Ramos (cell line): Measurements from ENCODE around the gene TMEM219.

Experiments used
- in situ Hi-C: fragments of 300-500 bp; cut with MboI; formaldehyde crosslinking; loops from one replicate; pipeline ENCODE4 v1.14.3; 2022; ENCODE audit warnings: low sequenced_read_pairs; ENCODE audit not compliant: unreplicated experiment

TMEM219 gene

DNA sequence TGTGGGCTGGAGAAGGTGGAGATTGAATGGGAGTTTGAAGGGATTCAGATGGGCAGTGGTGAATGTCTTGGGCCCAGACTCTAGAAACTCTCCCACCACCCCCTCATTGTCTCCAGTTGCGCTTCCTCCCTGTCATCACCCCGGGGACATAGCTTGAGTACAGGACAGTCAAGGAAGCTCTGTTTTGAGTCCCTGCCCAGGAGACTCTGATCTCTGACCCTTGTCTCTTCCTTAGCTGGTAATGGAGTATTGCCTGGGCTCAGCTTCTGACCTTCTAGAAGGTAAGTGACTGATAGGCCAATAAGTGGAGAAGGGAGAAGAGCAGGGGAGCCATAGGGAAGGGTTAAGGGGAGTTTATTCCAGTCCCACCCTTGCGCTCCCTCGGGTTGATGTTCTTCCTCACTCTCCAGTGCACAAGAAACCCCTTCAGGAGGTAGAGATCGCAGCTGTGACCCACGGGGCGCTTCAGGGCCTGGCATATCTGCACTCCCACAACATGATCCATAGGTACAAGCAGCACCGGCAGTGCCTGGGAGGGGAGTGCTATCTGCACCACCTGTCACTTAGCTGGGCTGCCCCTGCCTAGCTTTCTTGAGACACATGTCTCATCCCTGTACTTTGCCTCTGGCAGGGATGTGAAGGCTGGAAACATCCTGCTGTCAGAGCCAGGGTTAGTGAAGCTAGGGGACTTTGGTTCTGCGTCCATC lies 16.8 kb downstream of the TMEM219 start:
- in situ Hi-C loops, result no loop called here

DNA sequence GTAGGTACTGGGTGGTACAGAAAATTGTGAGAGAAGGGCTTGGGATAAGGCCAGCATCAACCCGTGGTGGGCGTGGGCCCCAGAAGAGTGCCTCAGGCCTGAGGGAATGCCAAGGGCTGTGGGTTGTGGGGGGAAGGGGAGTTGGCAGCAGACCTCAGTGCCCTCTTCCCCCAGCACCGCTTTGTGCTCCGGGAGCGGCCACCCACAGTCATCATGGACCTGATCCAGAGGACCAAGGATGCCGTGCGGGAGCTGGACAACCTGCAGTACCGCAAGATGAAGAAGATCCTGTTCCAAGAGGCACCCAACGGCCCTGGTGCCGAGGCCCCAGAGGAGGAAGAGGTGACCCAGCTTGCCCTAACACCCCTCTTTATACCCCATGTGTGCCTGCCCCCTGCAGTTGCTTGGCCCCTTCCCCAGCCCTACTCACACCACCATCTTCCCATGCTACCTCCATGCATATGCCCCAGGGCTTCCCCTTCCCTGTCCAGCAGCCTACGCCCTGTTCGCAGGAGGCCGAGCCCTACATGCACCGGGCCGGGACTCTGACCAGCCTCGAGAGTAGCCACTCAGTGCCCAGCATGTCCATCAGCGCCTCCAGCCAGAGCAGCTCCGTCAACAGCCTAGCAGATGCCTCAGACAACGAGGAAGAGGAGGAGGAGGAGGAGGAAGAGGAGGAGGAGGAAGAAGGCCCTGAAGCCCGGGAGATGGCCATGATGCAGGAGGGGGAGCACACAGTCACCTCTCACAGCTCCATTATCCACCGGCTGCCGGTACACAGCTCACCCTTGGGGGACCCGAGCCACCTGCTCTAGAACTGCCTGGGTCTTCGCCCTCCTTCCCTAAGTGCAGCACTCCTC lies 20.9 kb downstream of the TMEM219 start:
- in situ Hi-C loops, result no loop called here

DNA sequence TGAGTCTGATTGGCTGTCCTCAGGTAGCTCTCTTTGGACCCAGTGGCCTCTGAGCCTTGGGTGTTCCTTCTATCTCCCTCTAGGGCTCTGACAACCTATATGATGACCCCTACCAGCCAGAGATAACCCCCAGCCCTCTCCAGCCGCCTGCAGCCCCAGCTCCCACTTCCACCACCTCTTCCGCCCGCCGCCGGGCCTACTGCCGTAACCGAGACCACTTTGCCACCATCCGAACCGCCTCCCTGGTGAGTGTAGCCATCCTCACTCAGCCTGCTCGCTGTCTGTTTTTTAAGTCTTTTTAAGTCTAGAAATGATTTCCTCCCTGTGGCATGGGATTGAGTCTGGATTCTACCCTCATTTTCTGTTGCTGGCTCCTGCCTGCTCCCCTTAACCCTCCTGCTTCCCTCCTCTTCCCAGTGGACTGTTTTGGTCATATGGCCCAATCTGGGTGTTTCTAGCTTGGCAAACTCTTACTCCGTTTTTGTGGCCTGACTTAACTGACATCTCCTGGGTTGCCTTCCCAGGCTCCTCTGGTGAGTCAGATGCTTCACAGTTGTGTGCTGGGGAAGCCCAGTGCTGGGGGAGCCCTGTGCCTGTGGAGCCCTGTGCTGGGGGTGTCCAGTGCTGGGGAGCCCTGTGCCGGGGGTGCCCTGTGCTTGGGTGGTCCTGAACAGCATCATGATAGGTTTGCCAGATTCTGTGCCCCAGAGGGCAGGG lies 21.7 kb downstream of the TMEM219 start:
- in situ Hi-C loops, result no loop called here

DNA sequence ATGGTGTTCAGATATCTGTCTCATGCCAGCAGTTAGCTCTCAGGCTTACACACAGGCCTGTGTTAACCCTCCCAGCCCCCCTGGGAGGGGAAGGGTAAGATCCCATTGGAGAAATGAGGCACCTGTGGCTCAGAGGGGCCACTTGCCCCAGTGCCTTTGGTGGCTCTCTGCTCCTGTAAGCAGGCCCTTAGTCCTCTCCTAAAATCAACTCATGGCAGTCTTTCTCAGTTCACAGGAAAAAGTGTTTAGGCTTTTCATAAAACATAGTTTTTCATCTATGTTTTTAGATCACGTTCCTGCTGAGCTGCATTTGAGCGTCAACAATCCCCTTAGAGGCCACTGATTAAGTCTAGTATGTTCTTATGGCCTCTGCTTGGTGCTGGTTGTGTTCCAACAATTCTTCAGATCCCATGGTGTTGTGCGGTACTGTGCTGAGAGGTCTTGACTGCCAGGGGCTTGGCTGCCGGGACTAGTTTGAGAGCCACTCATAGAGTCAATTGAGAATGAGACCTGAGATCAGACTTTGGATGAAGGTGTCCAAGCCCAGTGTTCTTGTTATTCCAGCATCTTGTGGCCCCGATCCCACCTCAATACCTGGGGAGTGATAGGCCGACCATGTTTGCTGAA lies 22.4 kb downstream of the TMEM219 start:
- in situ Hi-C loops, result no loop called here

DNA sequence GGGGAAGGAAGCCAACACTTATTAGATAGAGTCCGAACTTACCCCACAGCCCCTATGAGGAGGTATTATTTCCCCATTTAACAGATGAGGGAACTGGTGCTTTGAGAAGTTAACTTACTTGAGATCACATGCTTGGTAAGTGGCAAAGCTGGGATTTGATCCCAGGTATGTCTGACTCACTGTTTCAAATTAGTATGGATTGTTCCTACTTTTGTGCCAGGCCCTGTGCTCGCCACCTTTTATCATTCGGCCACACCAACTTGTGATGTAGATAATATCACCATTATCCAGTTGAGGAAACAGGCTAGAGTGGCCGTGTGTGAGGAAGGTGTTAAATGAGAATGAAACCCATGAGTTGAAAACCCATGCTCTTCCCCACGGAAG lies 22.9 kb downstream of the TMEM219 start:
- in situ Hi-C loops, result no loop called here

DNA sequence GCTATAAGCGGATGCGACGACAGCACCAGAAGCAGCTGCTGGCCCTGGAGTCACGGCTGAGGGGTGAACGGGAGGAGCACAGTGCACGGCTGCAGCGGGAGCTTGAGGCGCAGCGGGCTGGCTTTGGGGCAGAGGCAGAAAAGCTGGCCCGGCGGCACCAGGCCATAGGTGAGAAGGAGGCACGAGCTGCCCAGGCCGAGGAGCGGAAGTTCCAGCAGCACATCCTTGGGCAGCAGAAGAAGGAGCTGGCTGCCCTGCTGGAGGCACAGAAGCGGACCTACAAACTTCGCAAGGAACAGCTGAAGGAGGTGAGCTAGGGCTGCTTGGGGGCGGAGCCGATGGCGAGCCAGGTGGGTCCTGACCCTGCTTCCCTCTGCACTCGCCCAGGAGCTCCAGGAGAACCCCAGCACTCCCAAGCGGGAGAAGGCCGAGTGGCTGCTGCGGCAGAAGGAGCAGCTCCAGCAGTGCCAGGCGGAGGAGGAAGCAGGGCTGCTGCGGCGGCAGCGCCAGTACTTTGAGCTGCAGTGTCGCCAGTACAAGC lies 23.5 kb downstream of the TMEM219 start:
- in situ Hi-C loops, result no loop called here

DNA sequence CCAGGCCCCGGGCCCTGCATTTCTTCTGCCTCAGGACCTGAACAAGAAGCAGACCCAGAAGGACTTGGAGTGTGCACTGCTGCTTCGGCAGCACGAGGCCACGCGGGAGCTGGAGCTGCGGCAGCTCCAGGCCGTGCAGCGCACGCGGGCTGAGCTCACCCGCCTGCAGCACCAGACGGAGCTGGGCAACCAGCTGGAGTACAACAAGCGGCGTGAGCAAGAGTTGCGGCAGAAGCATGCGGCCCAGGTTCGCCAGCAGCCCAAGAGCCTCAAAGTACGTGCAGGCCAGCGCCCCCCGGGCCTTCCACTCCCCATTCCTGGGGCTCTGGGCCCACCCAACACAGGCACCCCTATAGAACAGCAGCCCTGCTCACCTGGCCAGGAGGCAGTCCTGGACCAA lies 24.4 kb downstream of the TMEM219 start:
- in situ Hi-C loops, result no loop called here

DNA sequence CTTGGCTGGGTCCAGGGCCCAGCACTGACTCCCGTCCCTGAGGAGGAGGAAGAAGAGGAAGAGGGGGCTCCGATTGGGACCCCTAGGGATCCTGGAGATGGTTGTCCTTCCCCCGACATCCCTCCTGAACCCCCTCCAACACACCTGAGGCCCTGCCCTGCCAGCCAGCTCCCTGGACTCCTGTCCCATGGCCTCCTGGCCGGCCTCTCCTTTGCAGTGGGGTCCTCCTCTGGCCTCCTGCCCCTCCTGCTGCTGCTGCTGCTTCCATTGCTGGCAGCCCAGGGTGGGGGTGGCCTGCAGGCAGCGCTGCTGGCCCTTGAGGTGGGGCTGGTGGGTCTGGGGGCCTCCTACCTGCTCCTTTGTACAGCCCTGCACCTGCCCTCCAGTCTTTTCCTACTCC lies 25.1 kb downstream of the TMEM219 start:
- in situ Hi-C loops, result no loop called here

DNA sequence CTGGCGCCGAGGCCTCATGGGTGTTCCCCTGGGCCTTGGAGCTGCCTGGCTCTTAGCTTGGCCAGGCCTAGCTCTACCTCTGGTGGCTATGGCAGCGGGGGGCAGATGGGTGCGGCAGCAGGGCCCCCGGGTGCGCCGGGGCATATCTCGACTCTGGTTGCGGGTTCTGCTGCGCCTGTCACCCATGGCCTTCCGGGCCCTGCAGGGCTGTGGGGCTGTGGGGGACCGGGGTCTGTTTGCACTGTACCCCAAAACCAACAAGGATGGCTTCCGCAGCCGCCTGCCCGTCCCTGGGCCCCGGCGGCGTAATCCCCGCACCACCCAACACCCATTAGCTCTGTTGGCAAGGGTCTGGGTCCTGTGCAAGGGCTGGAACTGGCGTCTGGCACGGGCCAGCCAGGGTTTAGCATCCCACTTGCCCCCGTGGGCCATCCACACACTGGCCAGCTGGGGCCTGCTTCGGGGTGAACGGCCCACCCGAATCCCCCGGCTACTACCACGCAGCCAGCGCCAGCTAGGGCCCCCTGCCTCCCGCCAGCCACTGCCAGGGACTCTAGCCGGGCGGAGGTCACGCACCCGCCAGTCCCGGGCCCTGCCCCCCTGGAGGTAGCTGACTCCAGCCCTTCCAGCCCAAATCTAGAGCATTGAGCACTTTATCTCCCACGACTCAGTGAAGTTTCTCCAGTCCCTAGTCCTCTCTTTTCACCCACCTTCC lies 25.6 kb downstream of the TMEM219 start:
- in situ Hi-C loops, result no loop called here

DNA sequence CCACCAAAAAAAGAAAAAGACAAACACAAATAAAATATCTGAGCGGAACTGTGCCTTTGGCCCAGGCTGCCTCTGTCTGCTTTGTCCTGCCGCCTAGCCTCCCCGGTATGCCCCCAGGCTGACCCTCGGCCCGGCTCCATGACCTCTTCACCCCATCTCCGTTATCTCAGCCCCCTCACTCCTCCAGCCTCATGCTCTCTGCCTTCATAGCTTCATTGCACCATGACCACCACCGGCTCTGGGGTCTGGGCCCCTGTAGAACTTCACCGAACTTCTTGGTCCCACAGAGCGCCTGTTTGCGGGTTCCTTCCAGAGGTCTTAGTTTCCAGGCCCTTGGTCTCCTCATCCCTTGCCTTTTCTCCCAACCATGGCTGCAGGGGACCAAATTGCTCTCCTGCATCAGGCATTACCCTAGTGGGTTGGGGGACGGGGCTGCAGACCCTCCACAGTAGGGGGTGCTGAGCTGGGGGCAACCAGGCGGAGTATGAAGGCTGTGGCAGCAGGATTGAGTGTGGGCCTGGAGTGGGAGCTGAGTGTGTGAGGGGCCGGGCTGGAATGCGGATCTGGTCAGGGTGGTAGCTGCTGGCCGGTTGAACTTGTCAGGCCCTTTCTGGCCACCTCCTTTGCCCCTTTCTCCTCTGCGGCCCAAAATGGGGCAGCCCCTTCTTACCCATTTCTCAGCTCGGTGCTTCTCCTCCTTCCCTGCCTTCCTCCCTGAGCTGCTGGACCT lies 26.6 kb downstream of the TMEM219 start:
- in situ Hi-C loops, result no loop called here

DNA sequence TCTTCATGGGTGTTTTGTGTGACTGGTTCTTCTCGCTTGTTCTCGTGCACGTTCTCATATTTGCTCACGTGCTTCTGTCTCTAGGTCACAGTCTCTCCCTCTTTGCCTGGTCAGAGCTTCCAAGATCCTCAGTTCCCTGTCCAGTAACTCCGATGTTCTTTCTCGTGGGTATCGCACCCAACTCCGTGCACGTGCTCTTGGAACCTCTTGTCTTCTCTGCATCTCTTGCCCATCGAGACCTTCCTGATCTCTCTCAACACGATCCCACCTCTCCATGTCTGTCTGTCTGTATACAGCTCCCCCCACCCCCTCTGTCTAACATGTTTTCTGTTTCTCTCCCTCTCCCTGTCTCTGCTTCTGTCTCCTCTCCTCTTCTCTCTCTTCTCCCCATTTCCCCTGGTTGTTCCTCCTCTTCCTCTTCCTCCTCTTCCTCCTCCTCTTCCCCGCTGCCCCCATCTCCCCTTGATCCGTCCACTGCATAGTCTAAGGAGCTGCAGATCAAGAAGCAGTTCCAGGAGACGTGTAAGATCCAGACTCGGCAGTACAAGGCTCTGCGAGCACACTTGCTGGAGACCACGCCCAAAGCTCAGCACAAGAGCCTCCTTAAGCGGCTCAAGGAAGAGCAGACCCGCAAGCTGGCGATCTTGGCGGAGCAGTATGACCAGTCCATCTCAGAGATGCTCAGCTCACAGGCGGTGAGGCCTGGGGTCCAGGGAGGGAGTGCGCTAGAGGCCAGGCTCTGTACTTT lies 27.4 kb downstream of the TMEM219 start:
- in situ Hi-C loops, result no loop called here

DNA sequence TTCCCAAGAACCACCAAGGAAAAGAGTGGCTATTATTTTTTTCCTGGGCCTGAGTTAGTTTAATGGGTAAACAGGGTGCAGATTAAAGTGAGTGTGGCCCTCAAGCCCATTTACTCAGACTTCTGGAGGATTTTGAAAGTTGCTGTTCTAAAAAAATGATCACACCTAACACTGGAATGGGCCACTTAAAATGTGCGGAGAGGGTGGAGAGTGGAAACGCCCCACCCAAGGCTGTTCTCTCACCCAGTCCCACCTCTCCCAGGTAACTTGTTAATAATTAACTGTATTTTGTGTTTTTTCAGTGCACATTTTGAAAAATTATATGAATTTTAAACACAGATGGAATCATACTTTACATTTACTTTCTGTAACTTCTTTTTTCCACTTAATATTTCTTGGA lies 28.2 kb downstream of the TMEM219 start:
- in situ Hi-C loops, result loop anchor here (5.0 kb wide), 1 partner anchor 53 kb away; no protein-coding TSS in a partner anchor

DNA sequence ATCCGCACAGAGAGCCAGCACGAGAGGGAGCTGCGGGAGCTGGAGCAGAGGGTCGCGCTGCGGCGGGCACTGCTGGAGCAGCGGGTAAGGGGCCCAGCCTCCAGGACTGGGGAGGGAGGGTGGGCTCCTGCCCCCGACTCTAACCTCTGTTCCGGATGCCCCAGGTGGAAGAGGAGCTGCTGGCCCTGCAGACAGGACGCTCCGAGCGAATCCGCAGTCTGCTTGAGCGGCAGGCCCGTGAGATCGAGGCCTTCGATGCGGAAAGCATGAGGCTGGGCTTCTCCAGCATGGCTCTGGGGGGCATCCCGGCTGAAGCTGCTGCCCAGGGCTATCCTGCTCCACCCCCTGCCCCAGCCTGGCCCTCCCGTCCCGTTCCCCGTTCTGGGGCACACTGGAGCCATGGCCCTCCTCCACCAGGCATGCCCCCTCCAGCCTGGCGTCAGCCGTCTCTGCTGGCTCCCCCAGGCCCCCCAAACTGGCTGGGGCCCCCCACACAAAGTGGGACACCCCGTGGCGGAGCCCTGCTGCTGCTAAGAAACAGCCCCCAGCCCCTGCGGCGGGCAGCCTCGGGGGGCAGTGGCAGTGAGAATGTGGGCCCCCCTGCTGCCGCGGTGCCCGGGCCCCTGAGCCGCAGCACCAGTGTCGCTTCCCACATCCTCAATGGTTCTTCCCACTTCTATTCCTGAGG lies 29.1 kb downstream of the TMEM219 start:
- in situ Hi-C loops, result loop anchor here (5.0 kb wide), 1 partner anchor 54 kb away; no protein-coding TSS in a partner anchor

DNA sequence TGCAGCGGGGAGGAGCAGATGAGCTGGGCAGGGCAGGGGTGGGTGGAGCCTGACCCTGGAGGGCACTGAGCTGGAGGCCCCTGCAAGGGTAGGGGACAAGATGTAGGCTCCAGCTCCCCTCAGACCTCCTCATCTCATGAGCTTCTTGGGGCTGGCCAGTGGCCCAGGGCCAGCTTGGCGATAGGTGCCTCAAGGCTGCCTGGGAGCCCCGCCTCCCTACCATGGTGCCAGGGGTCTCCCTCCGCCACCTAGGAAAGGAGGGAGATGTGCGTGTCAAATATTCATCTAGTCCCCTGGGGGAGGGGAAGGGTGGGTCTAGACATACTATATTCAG lies 29.7 kb downstream of the TMEM219 start:
- in situ Hi-C loops, result loop anchor here (5.0 kb wide), 1 partner anchor 54 kb away; no protein-coding TSS in a partner anchor

DNA sequence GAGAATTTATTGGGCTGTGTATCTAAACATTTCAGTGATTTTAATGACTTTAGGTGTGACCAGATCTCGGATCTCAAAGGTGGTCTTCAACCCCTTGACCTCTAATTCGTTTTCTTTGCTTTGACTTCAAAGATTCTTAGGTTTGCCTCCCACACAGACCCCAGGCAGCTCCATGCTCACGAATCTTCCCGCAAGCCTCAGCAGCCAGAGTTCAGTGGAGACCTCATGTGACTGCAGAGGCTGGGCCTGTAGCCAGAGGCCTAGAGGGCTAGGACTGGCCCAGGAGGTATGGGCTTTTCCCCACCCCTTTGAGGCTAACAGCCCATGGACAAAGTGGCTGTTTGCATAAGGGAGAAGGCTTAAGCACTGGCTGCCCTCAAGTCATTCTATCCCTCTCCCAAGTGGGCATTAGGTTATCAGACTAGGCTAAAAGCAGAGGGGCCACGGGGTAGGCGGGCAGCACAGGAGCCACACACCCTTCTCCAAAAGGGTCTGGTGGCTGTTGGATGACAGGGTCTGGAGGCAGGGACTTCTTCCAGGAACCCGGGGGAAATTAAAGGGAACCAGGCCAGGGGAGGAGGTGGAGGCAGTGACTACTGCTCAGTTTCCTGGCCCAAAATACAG lies 30.6 kb downstream of the TMEM219 start:
- in situ Hi-C loops, result loop anchor here (5.0 kb wide), 1 partner anchor 55 kb away; no protein-coding TSS in a partner anchor

DNA sequence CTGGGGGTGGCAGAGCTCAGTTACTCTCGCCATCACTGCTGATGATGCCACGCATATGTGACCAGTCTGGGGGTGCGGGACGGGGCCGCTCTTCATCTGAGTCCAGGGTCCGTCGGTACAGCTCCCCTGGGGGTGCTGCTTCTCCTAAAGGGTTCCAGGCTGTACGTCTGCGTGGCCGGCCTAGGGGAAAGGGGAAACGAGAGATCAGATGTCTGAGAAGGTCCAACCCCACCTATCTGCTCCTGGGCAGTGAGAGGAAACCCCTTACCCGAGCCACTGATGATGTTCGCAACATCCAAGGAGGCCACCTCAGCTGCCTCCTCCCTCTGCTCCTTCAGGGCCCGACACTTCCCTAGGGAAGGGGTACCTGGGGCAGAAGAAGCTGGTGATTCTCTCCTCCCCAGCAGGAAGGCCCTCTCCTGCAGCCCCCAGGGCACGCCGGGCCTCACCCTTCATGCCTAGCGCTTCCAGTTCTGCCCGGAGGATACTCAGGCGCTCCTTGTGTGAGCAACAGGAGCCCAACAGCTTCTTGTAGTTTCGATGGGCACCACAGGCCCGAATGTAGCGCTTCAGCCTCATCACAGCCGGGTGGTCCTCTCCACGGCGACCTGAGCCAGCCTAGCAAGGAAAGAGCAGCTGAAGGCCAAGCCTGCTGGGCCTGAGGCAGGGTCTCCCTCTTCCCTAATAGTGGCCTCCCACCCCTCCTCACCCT lies 31.5 kb downstream of the TMEM219 start:
- in situ Hi-C loops, result loop anchor here (5.0 kb wide), 1 partner anchor 56 kb away; no protein-coding TSS in a partner anchor
